ENCODE measurements around the gene GALNT18.

GALNT18 gene

DNA sequence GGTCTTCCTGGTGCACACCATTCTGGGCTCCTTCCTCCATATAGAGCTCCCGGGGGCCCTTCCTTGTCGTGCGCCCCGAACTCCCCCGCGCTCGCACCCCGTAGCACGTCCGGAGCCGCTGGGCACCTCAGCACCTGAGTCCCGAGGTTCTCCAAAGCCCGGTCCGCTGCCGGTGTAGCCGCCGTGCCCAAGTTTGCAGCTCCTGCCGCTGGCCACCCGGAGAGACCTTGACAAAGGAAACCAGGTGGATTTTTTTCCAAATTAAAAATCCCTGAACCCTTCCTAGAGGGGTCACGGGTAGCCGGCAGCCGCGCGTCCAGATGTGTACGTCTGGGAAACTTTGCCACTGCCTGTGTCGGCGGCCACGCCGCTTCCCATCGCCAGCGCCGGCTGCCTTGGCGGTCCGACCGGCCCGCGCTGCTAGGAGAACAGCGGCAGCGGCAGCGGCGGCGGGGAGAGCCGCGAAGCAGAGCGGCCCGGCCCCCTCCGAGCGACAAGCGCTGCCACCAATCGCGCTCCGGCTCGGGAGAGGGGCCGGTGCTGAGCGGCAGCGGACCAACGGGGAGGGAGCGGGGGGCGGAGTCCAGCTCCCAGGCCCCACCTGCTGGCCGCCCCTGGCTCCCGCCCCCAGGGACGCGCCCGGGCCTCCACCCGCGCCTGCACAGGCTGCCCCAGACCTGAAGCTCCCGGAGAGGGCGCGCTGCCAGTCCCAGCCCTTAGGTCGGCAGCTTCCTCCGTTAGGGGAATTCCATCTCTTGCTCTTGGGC is at the start of gene GALNT18:
Gene GALNT18 (minus strand): TSS at position 433 of the 767 bp plus-strand sequence.
- DNase-seq: no peak

DNA sequence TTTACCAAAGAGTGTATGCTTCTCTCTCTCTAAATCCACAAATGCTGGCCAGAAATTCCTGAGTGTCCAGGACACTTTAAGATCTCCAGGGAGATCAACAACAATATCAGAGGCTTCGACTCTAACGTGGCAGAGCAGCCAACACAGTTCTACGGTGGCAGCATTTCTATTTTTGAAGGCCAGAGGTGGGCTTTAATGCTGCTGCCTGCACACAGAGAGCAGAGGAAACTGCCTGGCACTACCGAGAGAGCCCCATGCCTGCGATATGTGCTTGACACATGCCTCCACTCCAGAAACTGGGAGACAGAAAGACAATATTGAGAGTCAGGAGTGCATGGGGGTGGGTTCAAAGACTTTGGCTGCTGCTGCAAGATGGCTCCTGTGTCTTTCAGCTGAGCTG is 48.8 kb upstream of the GALNT18 start:
- DNase-seq: no peak

DNA sequence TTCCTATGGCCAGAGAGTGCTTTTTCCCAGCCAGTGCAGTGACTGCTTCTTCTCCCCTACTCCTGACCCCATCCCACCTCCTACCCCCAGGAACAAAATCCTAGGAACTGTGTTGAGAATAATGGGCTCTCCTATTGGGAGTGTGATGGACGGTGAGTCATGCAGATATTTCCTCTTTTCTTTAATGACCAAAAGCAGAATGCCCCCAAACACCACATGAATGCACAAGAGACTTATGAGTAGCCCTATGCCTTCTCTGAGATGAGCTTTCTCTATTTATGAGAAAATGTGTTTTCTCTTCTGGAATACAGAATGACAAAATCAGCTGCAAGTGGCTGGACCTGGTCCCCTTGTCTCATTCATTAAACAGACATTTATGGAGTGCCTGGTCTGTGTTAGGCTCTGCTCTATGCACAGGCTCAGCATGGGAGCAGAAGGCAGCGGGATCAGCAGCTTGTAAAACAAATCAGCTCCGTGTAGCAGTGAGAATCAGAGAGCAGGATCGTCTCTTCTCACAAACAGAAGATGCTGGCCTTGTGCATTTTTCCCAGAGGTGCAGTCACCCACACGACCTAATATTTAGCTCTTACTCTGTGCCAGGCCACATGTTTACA is 47.5 kb upstream of the GALNT18 start:
- DNase-seq: no peak

DNA sequence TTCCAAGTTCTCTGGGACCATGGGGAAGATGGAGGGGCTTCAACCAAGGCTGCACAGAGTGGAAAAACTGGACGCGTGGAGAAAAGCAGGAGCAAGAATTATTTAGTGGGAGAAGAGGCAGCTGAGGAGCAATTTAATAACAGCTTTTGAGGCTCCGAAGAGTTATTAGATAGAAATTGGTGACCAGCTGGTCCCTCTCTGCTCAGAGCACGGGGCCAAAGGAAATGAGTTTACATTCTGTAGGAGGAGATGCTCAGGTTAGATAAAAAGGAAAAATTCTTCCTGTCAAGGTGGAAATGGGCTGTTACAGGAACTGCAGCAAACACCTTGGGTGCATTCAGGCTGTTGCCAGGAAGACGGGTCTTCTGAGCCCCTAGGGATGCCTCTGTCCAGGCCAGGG is 47.0 kb upstream of the GALNT18 start:
- no peak for DNase-seq

DNA sequence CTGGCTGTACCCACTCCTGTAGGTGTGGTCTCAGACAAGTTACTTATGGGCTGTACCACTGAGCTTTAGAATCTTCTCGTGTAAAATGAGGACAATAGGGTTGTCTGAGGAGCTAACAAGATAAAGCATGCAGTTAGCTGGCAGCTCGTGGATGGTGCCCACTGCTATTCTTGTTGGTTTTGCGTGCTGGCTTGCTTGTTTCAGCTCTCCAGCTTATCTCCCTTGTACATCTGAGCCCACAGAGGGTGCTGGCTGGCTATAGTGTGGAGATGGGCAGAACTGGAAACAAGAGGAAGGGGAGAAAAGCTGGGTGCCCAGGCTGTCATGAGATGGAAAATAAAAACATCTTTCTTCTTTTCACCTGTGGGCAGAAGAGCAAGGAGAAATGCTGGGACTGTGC is 46.5 kb upstream of the GALNT18 start:
- DNase-seq: no peak

DNA sequence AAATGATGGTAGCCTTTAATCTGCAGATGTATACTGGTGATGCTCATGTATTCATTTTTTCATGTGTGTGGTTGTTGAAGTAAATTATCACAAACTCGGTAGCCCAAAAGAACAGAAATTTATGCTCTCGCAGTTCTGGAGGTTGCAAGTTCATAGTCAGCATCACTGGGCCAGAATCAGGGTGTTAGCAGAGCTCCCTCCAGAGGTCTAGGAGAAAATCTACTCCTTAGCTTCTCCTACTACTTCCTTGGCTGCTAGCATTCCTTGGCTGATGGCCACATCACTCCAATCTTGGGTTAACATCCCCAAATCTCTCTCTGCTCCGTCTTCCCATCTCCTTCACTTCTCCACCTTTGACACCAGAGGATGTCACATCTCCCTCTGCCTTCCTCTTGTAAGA is 45.3 kb upstream of the GALNT18 start:
- DNase-seq: no peak

DNA sequence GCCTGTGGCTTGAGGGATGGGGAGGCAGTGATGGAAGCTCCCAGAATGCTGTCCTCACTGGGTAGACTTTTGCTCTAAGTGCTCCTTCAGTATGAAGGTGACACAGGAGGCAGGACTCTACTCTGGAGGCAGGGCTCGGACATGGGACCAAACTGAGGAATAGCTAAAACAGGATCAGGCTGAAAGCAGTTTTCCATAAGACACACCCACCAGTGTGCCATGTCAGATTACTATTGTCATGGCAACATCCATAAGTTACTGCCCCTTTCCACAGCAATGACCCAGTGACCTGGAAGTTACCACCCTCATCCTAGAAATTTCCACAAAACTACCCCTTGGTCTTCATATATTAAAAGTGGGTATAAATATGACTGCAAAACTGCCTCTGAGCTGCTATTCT is 43.6 kb upstream of the GALNT18 start:
- DNase-seq: no peak

DNA sequence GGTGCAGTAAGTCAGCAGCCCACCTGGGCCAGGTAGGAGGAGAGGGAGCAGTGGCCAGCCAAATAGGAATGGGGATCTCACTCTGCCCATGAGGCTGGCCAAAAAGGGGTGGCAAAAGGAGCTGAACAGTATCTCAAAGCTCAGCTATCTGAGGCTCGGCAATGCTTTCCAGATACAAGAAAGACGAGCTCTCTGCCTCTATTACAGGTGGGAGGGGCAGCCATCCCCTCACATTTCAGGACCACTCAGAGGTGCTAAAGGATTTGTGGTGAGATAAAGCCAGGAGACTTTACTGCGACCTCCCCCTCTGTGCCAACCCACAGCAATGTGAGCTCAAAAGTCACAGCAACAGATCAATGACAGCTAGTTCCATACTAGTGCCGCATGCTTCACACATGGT is 42.1 kb upstream of the GALNT18 start:
- no peak for DNase-seq

DNA sequence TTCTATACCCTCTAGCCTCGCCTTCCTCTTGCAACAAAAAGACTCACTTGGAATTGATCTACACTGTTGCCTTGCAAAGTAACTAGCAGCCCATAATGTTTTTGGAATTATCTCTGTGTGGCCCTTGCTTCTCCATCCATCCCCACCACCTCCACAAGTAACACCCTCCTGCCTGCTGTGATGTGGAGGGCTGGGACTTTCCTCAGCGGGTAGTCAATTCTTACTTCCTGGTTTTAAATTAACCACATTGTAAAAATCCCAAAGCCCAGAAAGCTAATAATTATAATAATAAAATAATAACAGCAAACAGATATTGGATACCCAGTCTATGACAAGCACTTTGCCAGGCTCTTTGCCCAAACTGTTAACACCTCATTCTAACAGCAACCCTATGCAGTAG is 40.8 kb upstream of the GALNT18 start:
- DNase-seq: no peak

DNA sequence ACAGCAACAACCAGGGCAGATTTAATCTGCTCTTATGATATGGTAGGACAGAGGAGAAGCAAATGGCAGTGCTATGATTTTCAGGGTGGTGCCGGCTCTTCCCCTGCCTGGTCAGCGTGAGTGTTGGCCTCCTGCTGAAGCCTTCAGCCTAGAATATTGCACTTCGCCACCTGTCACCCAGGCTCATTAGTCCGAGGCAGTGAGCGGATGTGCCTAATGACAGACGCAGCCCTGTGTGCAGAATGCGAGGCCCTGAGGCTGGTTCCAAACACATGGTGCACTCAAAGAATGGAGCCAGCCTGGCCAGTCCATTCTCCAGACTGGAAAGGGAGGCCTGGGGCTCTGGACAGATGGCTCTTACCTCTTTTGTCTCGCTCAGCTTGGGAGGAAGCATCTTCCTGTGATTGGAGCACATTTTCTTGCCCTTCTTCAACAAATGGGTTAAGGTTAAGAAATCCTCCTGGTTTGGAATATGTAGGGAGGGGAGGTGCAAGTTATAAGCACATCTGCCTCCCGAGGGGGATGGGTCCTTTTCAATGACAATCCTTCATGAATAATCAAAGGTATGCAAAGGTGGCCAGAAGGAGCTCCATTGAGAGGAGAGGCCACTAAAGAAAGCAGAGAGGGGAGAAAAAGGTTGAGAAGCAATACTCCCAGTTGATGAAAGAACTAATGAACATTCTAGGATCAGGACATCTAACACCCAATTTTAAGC is 39.7 kb upstream of the GALNT18 start:
- no peak for DNase-seq

DNA sequence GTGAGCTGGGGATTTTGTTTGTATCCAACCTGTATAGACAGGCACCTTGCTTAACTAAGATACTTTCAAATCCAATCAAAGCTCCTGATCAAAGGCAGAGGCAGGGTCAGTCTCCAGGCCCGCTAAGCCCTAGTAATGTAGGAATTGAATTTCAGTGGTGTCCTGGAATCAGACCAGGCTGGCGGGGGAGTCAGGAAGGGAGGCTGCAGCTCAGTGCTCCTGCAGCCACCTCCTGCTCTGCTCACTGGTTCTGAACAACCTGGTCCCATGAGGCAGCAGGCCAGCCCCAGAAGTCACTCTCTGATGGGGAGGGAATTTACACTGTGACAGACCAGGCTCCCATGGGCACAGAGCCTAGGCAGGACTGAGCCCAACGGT is 38.5 kb upstream of the GALNT18 start:
- no peak for DNase-seq

DNA sequence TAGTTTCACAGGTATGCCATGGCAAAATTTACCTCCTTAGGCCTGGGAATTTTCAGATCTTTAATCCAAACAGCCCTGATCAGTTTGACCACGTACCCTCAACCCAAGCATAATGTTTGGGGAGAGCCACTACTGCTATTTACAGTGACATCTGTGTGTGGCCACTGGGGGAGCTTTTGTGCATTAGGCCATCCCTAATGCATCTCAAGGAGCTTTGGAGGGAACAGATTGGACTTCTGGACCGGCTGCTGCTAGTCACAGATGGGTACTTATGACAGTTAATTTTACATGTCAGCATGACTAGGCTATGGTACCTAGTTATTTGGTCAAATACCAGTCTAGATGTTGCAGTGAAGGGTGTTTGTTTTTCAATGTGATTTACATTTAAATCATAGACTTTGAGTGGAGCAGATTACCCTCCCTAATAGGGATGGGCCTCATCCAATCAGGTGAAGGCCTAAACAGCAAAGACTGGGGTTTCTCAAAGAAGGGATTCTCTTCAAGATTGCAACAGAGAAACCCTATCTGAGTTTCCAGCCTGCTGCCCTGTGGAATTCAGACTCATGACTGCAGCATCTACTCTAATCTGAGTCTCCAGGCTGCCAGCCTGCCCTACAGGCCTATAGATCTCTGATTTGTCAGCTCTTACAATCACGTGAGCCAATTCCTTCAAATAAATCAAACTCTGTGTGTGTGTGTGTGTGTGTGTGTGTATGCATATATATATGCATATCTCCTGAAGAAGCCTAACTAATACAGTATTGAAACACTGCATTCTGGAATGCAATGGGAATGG is 38.0 kb upstream of the GALNT18 start:
- DNase-seq: no peak

DNA sequence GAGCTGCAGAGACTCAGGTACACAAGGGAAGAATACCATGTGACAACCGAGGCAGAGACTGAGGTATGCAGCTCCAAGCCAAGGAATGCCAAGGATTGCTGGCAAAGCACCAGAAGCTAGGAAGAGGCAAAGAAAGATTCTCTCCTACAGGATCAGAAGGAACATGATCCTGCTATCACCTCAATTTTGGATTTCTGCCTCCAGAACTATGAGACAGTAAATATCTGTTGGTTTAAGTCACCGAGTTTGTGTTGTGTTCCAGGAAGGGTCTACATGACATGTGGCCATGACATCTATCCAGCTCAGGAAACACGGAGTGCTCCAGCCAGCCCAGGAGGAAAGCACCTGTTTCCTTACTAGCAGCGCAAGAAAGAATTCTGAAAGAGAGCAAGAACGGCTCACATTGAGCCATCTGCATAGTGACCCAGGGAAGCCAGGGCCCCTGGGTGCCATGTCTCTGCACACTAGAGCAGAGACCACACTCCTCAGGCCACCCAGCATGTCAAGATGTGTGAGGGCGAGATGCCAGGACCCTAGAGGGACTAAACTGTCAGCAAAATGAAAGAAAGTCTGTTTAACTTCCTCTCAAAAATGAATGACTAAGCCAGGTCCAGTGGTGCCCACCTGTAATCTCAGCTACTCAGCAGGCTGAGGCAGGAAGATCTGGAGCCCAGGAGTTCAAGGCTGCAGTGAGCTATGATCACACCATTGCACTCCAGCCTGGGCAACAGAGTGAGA is 35.6 kb upstream of the GALNT18 start:
- DNase-seq: no peak

DNA sequence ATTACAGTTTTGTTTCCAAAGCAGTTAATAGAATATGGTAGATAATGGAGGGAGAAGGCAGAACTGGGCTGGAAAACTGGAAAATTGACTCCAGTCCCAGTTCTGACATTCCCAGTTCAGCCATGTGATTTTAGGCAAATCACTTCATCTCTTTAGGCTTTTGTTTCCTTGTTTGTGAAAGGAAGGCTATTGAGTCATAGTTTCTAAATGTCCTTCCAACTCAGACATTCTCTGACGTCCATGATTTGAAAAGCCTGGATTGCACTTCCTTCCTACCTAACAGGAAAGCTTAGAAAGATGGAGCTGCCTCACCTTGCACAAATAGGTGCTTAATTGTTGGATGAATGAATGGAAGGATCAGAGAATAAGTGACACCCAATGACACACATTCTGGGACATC is 19.8 kb upstream of the GALNT18 start:
- DNase-seq: no peak

DNA sequence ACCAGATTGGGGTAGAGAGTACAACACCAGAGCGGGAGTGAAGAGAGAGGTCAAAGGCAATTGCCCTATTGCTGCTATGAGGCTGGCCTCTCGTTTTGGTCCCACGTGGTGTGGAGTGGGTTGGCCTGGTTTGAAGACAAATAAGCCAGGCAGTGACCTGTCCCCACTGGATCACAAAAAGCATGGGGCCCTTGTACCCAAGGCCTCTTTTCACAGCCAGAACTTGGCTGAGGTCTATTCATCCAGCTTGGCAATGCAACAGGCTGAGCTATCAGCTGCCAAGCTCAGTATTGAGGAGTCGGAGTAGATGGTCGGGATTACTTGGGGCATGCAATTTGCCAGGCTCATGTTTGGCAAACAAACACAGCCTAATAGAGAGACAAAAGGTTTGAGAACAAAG is 19.2 kb upstream of the GALNT18 start:
- no peak for DNase-seq

DNA sequence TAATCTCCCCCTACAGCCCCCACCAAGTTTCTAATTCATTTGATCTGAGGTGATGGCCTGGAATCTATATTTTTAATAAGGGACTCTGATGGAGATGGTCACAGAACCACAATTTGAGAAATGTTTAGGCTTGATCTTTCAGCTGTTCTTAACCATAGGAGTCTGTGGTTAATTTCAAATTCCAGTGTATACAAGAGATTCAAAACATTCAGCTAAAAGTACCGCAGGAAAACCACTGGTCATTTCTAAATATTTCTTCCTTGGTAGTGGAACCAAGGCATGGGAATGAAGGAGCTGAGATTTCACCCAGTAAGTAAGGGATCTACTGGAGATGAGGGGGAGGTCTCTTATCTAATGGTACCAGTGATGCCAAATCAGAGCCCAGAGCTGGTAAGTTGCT is 18.3 kb upstream of the GALNT18 start:
- no peak for DNase-seq

DNA sequence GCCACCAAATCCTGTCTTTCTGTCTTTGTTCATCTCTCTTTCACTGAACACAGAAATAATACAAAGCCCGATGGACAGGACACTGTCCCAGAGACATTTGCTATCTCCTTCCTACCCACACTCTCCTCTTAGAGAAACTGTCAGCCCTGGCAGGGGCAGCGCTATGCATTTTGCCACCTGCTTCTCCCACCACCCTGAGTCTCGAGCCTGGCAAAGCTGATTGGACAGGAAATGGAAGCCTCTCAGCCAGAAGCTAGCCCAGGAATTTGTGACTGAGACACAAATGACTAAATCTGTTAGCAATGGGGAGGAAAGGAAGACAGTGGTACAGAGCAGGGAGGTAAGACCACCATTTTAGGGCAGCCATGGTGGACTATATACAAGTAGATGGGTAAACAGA is 14.9 kb upstream of the GALNT18 start:
- no peak for DNase-seq

DNA sequence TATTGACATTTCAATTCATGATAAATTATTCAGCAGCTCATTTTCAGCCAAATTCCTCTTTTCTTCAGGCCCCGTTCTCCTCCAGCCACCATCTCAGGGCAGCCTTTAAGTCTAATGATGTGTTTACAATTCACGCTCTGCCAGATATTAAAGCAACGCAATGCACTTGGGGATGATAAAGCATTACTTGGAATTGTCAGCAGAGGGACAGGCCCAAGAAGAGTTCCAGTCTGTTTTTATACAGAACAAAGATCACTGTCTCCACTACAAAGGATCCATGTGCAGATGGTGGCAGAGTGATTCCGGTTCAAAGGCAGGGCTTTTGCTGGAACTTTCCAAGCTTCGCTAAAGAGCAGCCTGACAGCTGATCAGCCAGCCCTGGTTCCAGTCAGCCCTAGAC is 13.6 kb upstream of the GALNT18 start:
- no peak for DNase-seq

DNA sequence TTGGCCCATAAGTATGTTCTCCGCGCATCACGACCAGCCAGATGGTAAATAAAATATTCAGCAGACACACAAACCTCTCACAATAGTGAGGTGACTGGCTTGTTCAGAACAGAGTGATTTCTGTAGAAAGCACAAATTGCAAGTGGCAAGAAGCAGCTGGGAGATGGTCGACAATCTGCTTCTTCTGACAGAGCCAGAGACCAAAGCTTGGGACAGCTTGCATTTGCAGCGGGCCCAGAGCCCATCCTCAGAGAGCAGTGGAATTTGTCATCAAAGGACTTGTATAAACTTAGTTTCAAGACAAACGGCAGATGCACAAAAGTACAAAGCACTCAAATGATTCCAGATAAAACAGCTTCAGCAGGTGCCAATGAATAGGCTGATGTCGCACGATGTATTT is 7.6 kb upstream of the GALNT18 start:
- DNase-seq: no peak

DNA sequence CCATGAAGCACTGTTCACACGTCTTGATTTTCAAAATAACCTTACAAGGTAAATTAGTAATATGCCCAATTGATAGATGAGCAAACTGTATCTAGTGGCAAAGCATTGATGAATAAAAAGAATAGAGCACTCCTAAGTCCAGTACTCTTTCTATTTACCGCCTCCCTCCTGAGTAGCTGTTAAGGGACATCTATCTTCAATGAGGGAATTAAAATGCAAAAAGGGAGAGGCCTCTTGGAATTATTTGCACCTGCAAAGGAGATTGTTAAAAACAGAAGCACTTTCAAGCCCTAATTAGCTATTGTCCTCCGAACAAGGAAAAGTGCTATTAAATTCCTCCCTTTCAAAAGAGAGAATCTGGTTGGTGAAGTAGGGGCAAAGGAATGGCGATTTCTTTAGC is 6.8 kb upstream of the GALNT18 start:
- no peak for DNase-seq

DNA sequence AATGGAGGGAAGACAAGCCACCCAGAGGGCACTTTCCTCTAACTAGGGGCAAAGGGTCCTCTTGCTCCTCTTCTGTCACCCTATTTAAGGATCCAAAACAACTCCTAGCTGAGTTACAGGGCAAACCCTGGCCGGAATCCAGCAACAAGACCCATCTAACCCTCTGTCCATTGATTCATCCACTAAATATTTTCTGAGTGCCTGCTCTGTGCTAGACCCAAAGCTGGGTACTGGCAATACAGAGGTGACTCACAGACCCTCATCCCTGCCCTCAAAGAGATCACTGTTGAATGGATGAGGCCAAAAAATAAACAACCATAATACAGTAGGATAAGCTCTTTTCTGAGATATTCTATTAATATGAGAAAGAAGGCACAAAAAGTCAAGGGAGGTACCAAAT is 4.3 kb upstream of the GALNT18 start:
- DNase-seq: no peak

DNA sequence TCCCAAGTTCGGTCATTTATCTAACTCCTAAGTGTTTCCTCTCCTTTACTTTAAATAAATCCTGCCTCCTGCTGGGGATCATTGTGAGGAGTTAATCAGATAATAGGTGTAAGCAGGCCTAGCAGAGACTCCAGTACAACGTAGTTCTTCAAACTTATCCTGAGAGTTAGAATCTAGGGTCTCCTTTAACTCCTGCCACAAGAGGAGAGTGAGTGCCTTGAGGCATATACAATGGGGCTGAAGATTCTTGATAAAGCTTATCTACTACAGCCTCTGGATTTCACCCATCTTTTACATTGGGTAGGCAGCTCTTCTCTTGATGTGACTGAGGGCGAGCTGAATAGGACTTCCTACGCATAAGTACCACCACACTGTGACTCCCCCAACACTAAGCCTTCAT is 3.1 kb upstream of the GALNT18 start:
- no peak for DNase-seq

DNA sequence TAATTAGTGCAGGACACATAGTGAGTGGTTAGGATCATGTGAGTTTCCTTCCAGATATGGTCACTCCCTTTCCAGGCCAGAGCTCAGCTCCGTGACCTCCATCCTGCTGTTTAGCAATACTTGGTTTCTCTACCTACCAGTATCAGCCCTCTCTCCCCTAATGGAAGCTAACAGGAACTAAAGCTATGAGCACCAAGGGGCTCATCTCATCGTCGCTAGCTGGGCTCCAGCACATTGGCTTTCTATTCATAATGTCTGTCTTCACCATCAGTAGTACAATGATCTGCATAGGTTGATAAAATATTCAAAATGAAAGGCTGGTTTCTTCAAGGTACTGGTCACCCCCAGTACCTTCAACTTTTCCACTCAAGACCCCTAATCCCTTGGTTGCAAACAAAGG is 2.4 kb upstream of the GALNT18 start:
- DNase-seq: no peak
